ENCODE results near the gene IMPG1. TPM values are rescaled to one million over a fixed set of nuclear protein-coding genes. Genes with fewer than 3 reads are reported as not detected.

IMPG1 gene
- total and polyA plus RNA-seq, 10 of the 15 experiments (the other 5 are each of a cell fraction or from before 2014, with no cell fraction given), result not detected

- intact Hi-C loops (cut with micrococcal nuclease; ENCODE audit: unreplicated experiment), result no loop called here
- in situ Hi-C loops (cut with MboI), result no loop called here
- Histone ChIP-seq H3K9me3 (replicated peaks; ENCODE audit: control insufficient read depth, insufficient read depth, low read length) (no peaks in the 10 kb centered on the region), H3K36me3 (ENCODE audit: control insufficient read depth in 2 of 2, insufficient read depth in 2 of 2, low read length in 1 of 2) (no peaks in the 10 kb centered on the region), H3K4me1 (ENCODE audit: control insufficient read depth, insufficient read depth, low read length) (no peaks in the 10 kb centered on the region), H3K4me3 (no peak overlapping the region), H3K27me3 (replicated peaks in 1 of 2; ENCODE audit: control insufficient read depth in 2 of 2, insufficient read depth in 2 of 2, low read length in 1 of 2) (no peaks in the 10 kb centered on the region), H3K4me2 (ENCODE audit: control insufficient read depth, insufficient read depth) (no peak overlapping the region), H3K79me2 (ENCODE audit: control insufficient read depth, insufficient read depth, low read length) (no peaks in the 10 kb centered on the region), H4K20me1 (ENCODE audit: control insufficient read depth, insufficient read depth) (no peaks in the 10 kb centered on the region), H3K27ac (ENCODE audit: control insufficient read depth, insufficient read depth) (no peak overlapping the region), H3K9ac (ENCODE audit: control insufficient read depth, insufficient read depth, low read length) (no peak overlapping the region), H2AFZ (ENCODE audit: control insufficient read depth, low read depth, low read length) (no peak overlapping the region)
- SMC1A ChIA-PET (ENCODE audit: uncharacterized antibody, unreplicated experiment), result interaction anchor here (0.7 kb wide), 1 partner anchor 933 kb away, joined by 3 read pairs; no protein-coding TSS in a partner anchor
- no TSS peak for BruUV-seq (replicated peaks)
- no peak for FAIRE-seq
- CTCF ChIA-PET, result no interaction called here
- POLR2A ChIA-PET, result no interaction called here
- DNase-seq (ENCODE audit: low read depth, low spot score), result no peak
- TF ChIP-seq CEBPB (IDR thresholded peaks at IDR 0.05; ENCODE audit: borderline replicate concordance in 1 of 2, low read depth in 2 of 2, low read length in 2 of 2) (no peak), ZNF592 (IDR thresholded peaks at IDR 0.05) (no peak), YY1 (IDR thresholded peaks at IDR 0.05; ENCODE audit: low read depth, low read length) (no peak), RCOR1 (conservative IDR thresholded peaks at IDR 0.05; ENCODE audit: low read depth, low read length) (no peak), BMI1 (IDR thresholded peaks at IDR 0.05; ENCODE audit: borderline replicate concordance) (no peak), SMAD1 (IDR thresholded peaks at IDR 0.05; ENCODE audit: low read depth, partially characterized antibody) (no peak), FOXM1 (IDR thresholded peaks at IDR 0.05; ENCODE audit: low read depth, low read length) (no peak), ZZZ3 (IDR thresholded peaks at IDR 0.05; ENCODE audit: control insufficient read depth, insufficient read length, low read depth) (no peak), MTA3 (IDR thresholded peaks at IDR 0.05; ENCODE audit: borderline replicate concordance, low read length) (no peak), NFYA (IDR thresholded peaks at IDR 0.05; ENCODE audit: borderline replicate concordance, low read depth, low read length) (no peak), IKZF2 (IDR thresholded peaks at IDR 0.05) (no peak), HSF1 (IDR thresholded peaks at IDR 0.05; ENCODE audit: low read depth, low read length) (no peak)
- no peak for ATAC-seq
- RAD21 ChIA-PET (ENCODE audit: unreplicated experiment), result no interaction called here
These were observed 47.8 kb upstream of the IMPG1 start for GRCh38 chr6:76120302-76120701.

All from GM12878 (cell line).